Brain microvascular endothelial cell (primary cell): ENCODE data around the gene MLLT10.

Experiments
- DNase-seq: peaks from one replicate; pipeline ENCODE4 v3.0.0-alpha.2; 2020
- H3K27ac ChIP-seq: fragments of 250-450 bp; sonication (Bioruptor Pico); 2 replicates; pipeline ENCODE4 v1.5.1; 2020; ENCODE audit warnings: mild to moderate bottlenecking, moderate library complexity
- H3K27me3 ChIP-seq: fragments of 250-450 bp; sonication (Bioruptor Pico); replicated peaks from 2 replicates; pipeline ENCODE4 v1.5.1; 2020; ENCODE audit warnings: mild to moderate bottlenecking
- H3K36me3 ChIP-seq: fragments of 250-450 bp; sonication (Bioruptor Pico); replicated peaks from 2 replicates; pipeline ENCODE4 v1.5.1; 2020; ENCODE audit warnings: mild to moderate bottlenecking
- H3K4me3 ChIP-seq: 2 replicates; pipeline ENCODE4 v1.5.1; 2011; ENCODE audit warnings: low read depth, mild to moderate bottlenecking, control low read depth, low read length, moderate library complexity
- CTCF ChIP-seq: IDR thresholded peaks from 2 replicates; pipeline ENCODE4 v1.5.1; 2011; ENCODE audit warnings: low read depth, mild to moderate bottlenecking, moderate library complexity, low read length, control low read depth, inconsistent platforms; ENCODE audit errors: missing control alignments
- in situ Hi-C: cut with HindIII; loops from 2 replicates; pipeline ENCODE4 v1.10.0; 2017; ENCODE audit warnings: low sequenced_read_pairs, low pct_ligation_motif_present

MLLT10 gene

GRCh38 chr10:21499701-21500577 is 34.1 kb upstream of the MLLT10 start:
- no peak for DNase-seq
- peak; percentile 14 for TF ChIP-seq CTCF
- H3K27me3 ChIP-seq: no peaks in the 10 kb centered on the region
- in situ Hi-C loops: loop anchor here (25.0 kb wide), 2 partner anchors 213 to 437 kb away; no protein-coding TSS in a partner anchor
- peak overlapping the region; percentile 44 for H3K4me3 ChIP-seq
- H3K27ac ChIP-seq: no peak overlapping the region
- no peaks in the 10 kb centered on the region for H3K36me3 ChIP-seq

- in situ Hi-C loops: loop anchor here (25.0 kb wide), 2 partner anchors 213 to 437 kb away; no protein-coding TSS in a partner anchor
- Histone ChIP-seq H3K36me3 (no peaks in the 10 kb centered on the region), H3K4me3 (peak overlapping the region; percentile 44), H3K27me3 (no peaks in the 10 kb centered on the region), H3K27ac (no peak overlapping the region)
- DNase-seq: no peak
- TF ChIP-seq CTCF: no peak
Measured at GRCh38 chr10:21500578-21500910, 33.5 kb upstream of the MLLT10 start.

GRCh38 chr10:21501091-21501490 is 32.9 kb upstream of the MLLT10 start:
- Histone ChIP-seq H3K4me3 (no peak overlapping the region), H3K36me3 (no peaks in the 10 kb centered on the region)
- in situ Hi-C loops: loop anchor here (25.0 kb wide), 2 partner anchors 214 to 436 kb away; no protein-coding TSS in a partner anchor

GRCh38 chr10:21501731-21502347 is 32.2 kb upstream of the MLLT10 start:
- DNase-seq: no peak
- Histone ChIP-seq H3K36me3 (no peaks in the 10 kb centered on the region), H3K27ac (no peak overlapping the region), H3K4me3 (no peak overlapping the region), H3K27me3 (no peaks in the 10 kb centered on the region)
- in situ Hi-C loops: loop anchor here (25.0 kb wide), 2 partner anchors 215 to 435 kb away; no protein-coding TSS in a partner anchor
- peak; percentile 12 for TF ChIP-seq CTCF

More at GRCh38 chr10:21501091-21501490, 32.9 kb upstream of the MLLT10 start:
- no peak for TF ChIP-seq CTCF
- Histone ChIP-seq H3K27me3 (no peaks in the 10 kb centered on the region), H3K27ac (no peak overlapping the region)
- no peak for DNase-seq

GRCh38 chr10:21502348-21502740 is 31.7 kb upstream of the MLLT10 start:
- Histone ChIP-seq H3K27ac (no peak overlapping the region), H3K4me3 (no peak overlapping the region), H3K36me3 (no peaks in the 10 kb centered on the region), H3K27me3 (no peaks in the 10 kb centered on the region)
- no peak for DNase-seq
- TF ChIP-seq CTCF: no peak
- in situ Hi-C loops: loop anchor here (25.0 kb wide), 2 partner anchors 215 to 435 kb away; no protein-coding TSS in a partner anchor
